ENCODE results near the gene SH3RF3. TPM values are rescaled to one million over a fixed set of nuclear protein-coding genes. Genes with fewer than 3 reads are reported as not detected.

Gene SH3RF3
- total and polyA plus RNA-seq, 9 of the 15 experiments (the other 6 are each of a cell fraction or from before 2014, with no cell fraction given): 0.02 TPM; not detected in 8

DNA sequence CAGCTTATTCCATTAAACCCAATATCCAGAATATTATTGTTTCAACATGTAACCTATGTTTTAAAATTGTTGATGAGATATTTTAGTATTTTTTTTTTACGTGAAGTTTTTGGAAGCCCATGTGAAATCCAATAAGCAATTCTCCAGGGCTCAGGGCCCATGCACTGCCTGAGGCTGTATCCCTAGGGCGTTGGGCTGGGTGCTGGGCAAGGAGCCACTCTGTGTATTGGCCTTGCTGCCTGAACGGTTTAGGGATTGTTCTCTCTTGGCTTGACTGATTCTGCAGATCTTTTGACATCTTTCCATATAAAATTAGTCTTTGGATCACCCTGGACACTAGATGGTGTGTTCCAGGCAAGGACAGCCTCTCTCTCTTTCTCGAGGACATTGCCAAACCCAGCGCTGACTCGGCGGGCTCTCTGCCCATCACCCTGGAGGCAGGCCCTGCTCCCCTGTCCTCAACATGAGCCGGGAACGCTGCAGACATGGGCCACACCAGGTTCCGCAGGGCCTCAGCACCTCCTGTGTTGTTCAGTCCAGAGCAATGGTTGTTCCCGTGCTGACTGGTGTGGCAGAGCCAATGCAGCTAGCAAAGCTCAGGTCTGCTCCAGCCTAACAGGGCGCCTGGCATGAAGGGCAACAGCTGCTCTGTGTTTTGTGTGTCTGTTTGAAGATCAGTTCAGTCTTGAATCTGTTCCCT lies 321.7 kb downstream of the SH3RF3 start:
- Histone ChIP-seq H3K9ac (ENCODE audit: insufficient read depth in 1 of 2, low read depth in 2 of 2, low read length in 2 of 2) (no peak overlapping the region), H3K79me2 (ENCODE audit: control insufficient read depth, insufficient read depth, low read length) (no peaks in the 10 kb centered on the region), H4K20me1 (replicated peaks; ENCODE audit: control insufficient read depth, insufficient read depth, low read length) (no peaks in the 10 kb centered on the region), H3K4me3 (no peak overlapping the region), H2AFZ (ENCODE audit: low read depth, low read length) (no peak overlapping the region), H3K4me1 (replicated peaks in 1 of 2; ENCODE audit: control insufficient read depth in 2 of 2, insufficient read depth in 2 of 2, low read length in 2 of 2) (no peaks in the 10 kb centered on the region), H3K9me3 (replicated peaks; ENCODE audit: control insufficient read depth, insufficient read depth, low read depth, low read length) (no peaks in the 10 kb centered on the region), H3K9me1 (ENCODE audit: control insufficient read depth, insufficient read depth, low read length) (no peaks in the 10 kb centered on the region), H3K27ac (ENCODE audit: extremely low read depth, low read depth, low read length) (no peak overlapping the region), H3K27me3 (ENCODE audit: control insufficient read depth in 2 of 2, insufficient read depth in 2 of 2, low read length in 2 of 2) (peaks cover 3 to 42% of the 10 kb centered on the region in 2 experiments; a peak in 2 of 5 replicates), H3K4me2 (ENCODE audit: insufficient read depth, low read length) (no peak overlapping the region), H3K36me3 (ENCODE audit: control insufficient read depth, insufficient read depth, low read length) (no peaks in the 10 kb centered on the region)
- FAIRE-seq (no peak), ATAC-seq (no peak), DNase-seq (ENCODE audit: extremely low read depth in 1 of 4, low spot score in 3 of 4) (no peak)
- POLR2A ChIA-PET: no interaction called here
- in situ Hi-C loops (cut with MboI): no loop called here
- 2% methylated on average over 9 of the region's 12 CpGs for WGBS (ENCODE audit: insufficient coverage, low coverage, missing lambda C conversion rate)
- intact Hi-C loops (cut with micrococcal nuclease): no loop called here
- CTCF ChIA-PET (ENCODE audit: low intra/inter-chr PET ratio): no interaction called here
- no TSS peak for BruUV-seq (replicated peaks)
- TF ChIP-seq FOXA3 (CRISPR knock-in tag; conservative IDR thresholded peaks at IDR 0.05 in 1 of 2, IDR thresholded peaks at IDR 0.05 in 1 of 2) (no peak), ZFP91 (CRISPR knock-in tag; IDR thresholded peaks at IDR 0.05) (no peak), SRSF1 (IDR thresholded peaks at IDR 0.05; ENCODE audit: low read depth, low read length) (no peak), CCNT2 (IDR thresholded peaks at IDR 0.05; ENCODE audit: borderline replicate concordance, extremely low read depth, insufficient read length, low read depth, low read length) (no peak), RBM34 (IDR thresholded peaks at IDR 0.05; ENCODE audit: borderline replicate concordance, insufficient read depth, low read length) (no peak), MTA2 (IDR thresholded peaks at IDR 0.05; ENCODE audit: low read depth) (no peak), HOXB6 (CRISPR knock-in tag; IDR thresholded peaks at IDR 0.05; ENCODE audit: borderline replicate concordance) (no peak)
- TF ChIP-seq, protein P1, sequence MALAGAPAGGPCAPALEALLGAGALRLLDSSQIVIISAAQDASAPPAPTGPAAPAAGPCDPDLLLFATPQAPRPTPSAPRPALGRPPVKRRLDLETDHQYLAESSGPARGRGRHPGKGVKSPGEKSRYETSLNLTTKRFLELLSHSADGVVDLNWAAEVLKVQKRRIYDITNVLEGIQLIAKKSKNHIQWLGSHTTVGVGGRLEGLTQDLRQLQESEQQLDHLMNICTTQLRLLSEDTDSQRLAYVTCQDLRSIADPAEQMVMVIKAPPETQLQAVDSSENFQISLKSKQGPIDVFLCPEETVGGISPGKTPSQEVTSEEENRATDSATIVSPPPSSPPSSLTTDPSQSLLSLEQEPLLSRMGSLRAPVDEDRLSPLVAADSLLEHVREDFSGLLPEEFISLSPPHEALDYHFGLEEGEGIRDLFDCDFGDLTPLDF (CRISPR knock-in tag; IDR thresholded peaks at IDR 0.05): no peak
- TF ChIP-seq, protein P2, sequence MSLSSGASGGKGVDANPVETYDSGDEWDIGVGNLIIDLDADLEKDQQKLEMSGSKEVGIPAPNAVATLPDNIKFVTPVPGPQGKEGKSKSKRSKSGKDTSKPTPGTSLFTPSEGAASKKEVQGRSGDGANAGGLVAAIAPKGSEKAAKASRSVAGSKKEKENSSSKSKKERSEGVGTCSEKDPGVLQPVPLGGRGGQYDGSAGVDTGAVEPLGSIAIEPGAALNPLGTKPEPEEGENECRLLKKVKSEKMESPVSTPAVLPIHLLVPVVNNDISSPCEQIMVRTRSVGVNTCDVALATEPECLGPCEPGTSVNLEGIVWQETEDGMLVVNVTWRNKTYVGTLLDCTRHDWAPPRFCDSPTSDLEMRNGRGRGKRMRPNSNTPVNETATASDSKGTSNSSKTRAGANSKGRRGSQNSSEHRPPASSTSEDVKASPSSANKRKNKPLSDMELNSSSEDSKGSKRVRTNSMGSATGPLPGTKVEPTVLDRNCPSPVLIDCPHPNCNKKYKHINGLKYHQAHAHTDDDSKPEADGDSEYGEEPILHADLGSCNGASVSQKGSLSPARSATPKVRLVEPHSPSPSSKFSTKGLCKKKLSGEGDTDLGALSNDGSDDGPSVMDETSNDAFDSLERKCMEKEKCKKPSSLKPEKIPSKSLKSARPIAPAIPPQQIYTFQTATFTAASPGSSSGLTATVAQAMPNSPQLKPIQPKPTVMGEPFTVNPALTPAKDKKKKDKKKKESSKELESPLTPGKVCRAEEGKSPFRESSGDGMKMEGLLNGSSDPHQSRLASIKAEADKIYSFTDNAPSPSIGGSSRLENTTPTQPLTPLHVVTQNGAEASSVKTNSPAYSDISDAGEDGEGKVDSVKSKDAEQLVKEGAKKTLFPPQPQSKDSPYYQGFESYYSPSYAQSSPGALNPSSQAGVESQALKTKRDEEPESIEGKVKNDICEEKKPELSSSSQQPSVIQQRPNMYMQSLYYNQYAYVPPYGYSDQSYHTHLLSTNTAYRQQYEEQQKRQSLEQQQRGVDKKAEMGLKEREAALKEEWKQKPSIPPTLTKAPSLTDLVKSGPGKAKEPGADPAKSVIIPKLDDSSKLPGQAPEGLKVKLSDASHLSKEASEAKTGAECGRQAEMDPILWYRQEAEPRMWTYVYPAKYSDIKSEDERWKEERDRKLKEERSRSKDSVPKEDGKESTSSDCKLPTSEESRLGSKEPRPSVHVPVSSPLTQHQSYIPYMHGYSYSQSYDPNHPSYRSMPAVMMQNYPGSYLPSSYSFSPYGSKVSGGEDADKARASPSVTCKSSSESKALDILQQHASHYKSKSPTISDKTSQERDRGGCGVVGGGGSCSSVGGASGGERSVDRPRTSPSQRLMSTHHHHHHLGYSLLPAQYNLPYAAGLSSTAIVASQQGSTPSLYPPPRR (CRISPR knock-in tag; IDR thresholded peaks at IDR 0.05; ENCODE audit: borderline replicate concordance): no peak
- TF ChIP-seq, protein P3, sequence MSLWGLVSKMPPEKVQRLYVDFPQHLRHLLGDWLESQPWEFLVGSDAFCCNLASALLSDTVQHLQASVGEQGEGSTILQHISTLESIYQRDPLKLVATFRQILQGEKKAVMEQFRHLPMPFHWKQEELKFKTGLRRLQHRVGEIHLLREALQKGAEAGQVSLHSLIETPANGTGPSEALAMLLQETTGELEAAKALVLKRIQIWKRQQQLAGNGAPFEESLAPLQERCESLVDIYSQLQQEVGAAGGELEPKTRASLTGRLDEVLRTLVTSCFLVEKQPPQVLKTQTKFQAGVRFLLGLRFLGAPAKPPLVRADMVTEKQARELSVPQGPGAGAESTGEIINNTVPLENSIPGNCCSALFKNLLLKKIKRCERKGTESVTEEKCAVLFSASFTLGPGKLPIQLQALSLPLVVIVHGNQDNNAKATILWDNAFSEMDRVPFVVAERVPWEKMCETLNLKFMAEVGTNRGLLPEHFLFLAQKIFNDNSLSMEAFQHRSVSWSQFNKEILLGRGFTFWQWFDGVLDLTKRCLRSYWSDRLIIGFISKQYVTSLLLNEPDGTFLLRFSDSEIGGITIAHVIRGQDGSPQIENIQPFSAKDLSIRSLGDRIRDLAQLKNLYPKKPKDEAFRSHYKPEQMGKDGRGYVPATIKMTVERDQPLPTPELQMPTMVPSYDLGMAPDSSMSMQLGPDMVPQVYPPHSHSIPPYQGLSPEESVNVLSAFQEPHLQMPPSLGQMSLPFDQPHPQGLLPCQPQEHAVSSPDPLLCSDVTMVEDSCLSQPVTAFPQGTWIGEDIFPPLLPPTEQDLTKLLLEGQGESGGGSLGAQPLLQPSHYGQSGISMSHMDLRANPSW (CRISPR knock-in tag; IDR thresholded peaks at IDR 0.05): no peak
